CD8-positive, alpha-beta memory T cell (primary cell): Measurements from ENCODE around the gene MRPL45. TPM values are rescaled to one million over a fixed set of nuclear protein-coding genes. Genes with fewer than 3 reads are reported as not detected.
A peak's percentile ranks its signal among the peaks of the same experiment; 100 is the strongest.

Experiments used
- CTCF ChIA-PET: fragments of 350-600 bp; sonication (Branson Sonifier 250); formaldehyde crosslinking; loops from one replicate; lab custom pipeline; 2021; ENCODE audit warnings: antibody characterized with exemption; lab: Charles Lee
- POLR2A ChIA-PET: fragments of 350-600 bp; sonication (Branson Sonifier 250); formaldehyde crosslinking; loops from one replicate; lab custom pipeline; 2021; ENCODE audit warnings: antibody characterized with exemption; lab: Charles Lee
- DNase-seq, 5 donors: peaks; one replicate each; pipeline versions ENCODE4 v3.0.0 to v3.0.0-alpha.2; 2020 to 2022; ENCODE audit warnings: mixed read lengths in 1 of 5
- H3K27ac ChIP-seq: one replicate; pipeline ENCODE4 v1.7.0; 2013; ENCODE audit warnings: low read depth, mild to moderate bottlenecking, low read length, moderate library complexity
- H3K27me3 ChIP-seq: 2 replicates; pipeline ENCODE4 v1.7.0; 2013; ENCODE audit warnings: low read length, mild to moderate bottlenecking; ENCODE audit not compliant: insufficient read depth, poor library complexity, severe bottlenecking
- H3K36me3 ChIP-seq: 2 replicates; pipeline ENCODE4 v1.7.0; 2013; ENCODE audit warnings: mild to moderate bottlenecking, low read length, moderate library complexity; ENCODE audit not compliant: insufficient read depth
- H3K4me1 ChIP-seq: 2 replicates; pipeline ENCODE4 v1.7.0; 2013; ENCODE audit warnings: mild to moderate bottlenecking, low read length, moderate library complexity; ENCODE audit not compliant: insufficient read depth
- H3K4me3 ChIP-seq: 2 replicates; pipeline ENCODE4 v1.7.0; 2013; ENCODE audit warnings: mild to moderate bottlenecking, low read length
- H3K9me3 ChIP-seq: 2 replicates; pipeline ENCODE4 v1.7.0; 2013; ENCODE audit warnings: mild to moderate bottlenecking, low read length
- H3K27ac Mint-ChIP-seq, 8 donors: one replicate each; pipeline ENCODE4 v1.8.0; 2020 to 2021; ENCODE audit warnings: mixed read lengths in 8 of 8, mild to moderate bottlenecking in 6 of 8, inconsistent platforms in 3 of 8, moderate library complexity in 3 of 8
- H3K27me3 Mint-ChIP-seq, 2 donors: one replicate each; pipeline ENCODE4 v1.8.0; 2020 to 2021; ENCODE audit warnings: mixed read lengths in 2 of 2, mild to moderate bottlenecking in 1 of 2, moderate library complexity in 1 of 2
- H3K36me3 Mint-ChIP-seq, 3 donors: one replicate each; pipeline ENCODE4 v1.8.0; 2020 to 2021; ENCODE audit warnings: mixed read lengths in 3 of 3, inconsistent platforms in 1 of 3, mild to moderate bottlenecking in 1 of 3
- H3K4me1 Mint-ChIP-seq, 3 donors: one replicate each; pipeline ENCODE4 v1.8.0; 2020 to 2021; ENCODE audit warnings: mixed read lengths in 3 of 3, inconsistent platforms in 1 of 3, mild to moderate bottlenecking in 1 of 3
- H3K4me3 Mint-ChIP-seq, 7 donors: one replicate each; pipeline ENCODE4 v1.8.0; 2020 to 2021; ENCODE audit warnings: mixed read lengths in 7 of 7, mild to moderate bottlenecking in 6 of 7, moderate library complexity in 4 of 7, inconsistent platforms in 2 of 7
- H3K9me3 Mint-ChIP-seq, 5 donors: one replicate each; pipeline ENCODE4 v1.8.0; 2020 to 2022; ENCODE audit warnings: mixed read lengths in 5 of 5, mild to moderate bottlenecking in 3 of 5, moderate library complexity in 2 of 5, inconsistent platforms in 1 of 5
- polyA plus RNA-seq: library from polyadenylated mRNA; unstranded; fragments of 300-500 nt; fragmentation: Illumina TruSeq; gene quantifications from one replicate; pipeline ENCODE4 v1.2.3, GENCODE V29; 2021
- total RNA-seq, 2 experiments: library from RNA; stranded (reverse); gene quantifications; one replicate each; pipeline ENCODE4 v1.2.3, GENCODE V29; 2021

The MRPL45 gene
- total and polyA plus RNA-seq, 3 experiments from 2014 or later: 25.7 to 74.5 (median 70.0) TPM

DNA sequence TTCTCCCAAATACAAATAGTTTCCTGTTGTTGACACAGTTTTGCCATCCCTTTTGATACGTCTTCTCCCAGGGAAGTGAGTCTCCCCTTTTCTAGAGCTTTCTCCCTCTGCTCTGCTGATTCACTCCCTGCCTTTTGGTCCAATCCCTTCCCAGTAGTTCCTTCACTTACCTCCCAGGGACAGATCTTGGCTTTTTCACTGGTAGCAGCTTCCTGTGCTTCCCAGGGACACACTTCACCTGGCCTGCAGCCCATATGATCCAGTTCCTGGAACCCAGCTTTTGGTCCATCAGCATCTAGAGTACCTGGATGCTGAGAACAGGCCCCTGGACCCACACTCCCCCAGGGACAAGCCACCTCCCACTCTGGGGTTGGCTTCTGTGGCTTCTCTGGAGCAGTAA lies 31.0 kb downstream of the MRPL45 start:
- CTCF ChIA-PET: no interaction called here
- peaks cover 0 to 9% (median 0%) of the 10 kb centered on the region in 3 donors for H3K36me3 Mint-ChIP-seq
- peaks cover 2% of the 10 kb centered on the region for H3K36me3 ChIP-seq

DNA sequence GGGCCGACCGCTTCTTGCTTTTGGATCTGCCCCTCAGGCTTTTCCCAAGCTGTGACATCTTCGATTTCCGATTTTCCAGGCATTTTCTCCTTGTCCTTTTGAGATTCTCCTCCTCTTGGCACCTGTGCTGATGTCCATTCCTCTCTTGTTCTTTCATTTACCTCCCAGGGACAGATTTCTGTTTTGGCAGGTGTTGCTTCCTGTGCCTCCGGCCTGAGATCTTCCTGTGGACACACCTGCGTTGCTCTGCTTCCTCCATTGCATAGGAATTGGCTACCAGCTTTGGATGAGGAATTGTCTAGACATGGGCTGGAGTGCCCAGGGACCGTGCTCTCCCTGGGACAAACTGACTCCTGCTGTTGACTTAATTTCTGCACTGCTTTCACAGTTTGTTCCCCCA lies 31.7 kb downstream of the MRPL45 start:
- no peak overlapping the region for H3K27ac ChIP-seq
- Mint-ChIP-seq H3K27me3 (peaks cover 10 to 26% of the 10 kb centered on the region in 2 donors), H3K27ac (no peak overlapping the region), H3K36me3 (peaks cover 0 to 4% (median 0%) of the 10 kb centered on the region in 3 donors), H3K9me3 (peaks cover 0 to 1% (median 0%) of the 10 kb centered on the region in 5 donors), H3K4me1 (no peaks in the 10 kb centered on the region), H3K4me3 (no peak overlapping the region)
- no peak for DNase-seq
- no peak overlapping the region for H3K4me3 ChIP-seq
- no peaks in the 10 kb centered on the region for H3K4me1 ChIP-seq
- H3K36me3 ChIP-seq: no peaks in the 10 kb centered on the region
- ChIA-PET POLR2A (no interaction called here), CTCF (no interaction called here)
- no peaks in the 10 kb centered on the region for H3K9me3 ChIP-seq
- H3K27me3 ChIP-seq: peaks cover 5% of the 10 kb centered on the region

More for the DNA sequence above, 31.0 kb downstream of the MRPL45 start:
- Histone ChIP-seq H3K4me1 (no peaks in the 10 kb centered on the region), H3K27ac (no peak overlapping the region), H3K4me3 (no peak overlapping the region), H3K27me3 (peaks cover 5% of the 10 kb centered on the region), H3K9me3 (no peaks in the 10 kb centered on the region)
- DNase-seq: no peak
- no peak overlapping the region for H3K4me3 Mint-ChIP-seq
- H3K4me1 Mint-ChIP-seq: no peaks in the 10 kb centered on the region
- peaks cover 10 to 22% of the 10 kb centered on the region in 2 donors for H3K27me3 Mint-ChIP-seq
- H3K27ac Mint-ChIP-seq: no peak overlapping the region
- POLR2A ChIA-PET: no interaction called here
- no peaks in the 10 kb centered on the region for H3K9me3 Mint-ChIP-seq

DNA sequence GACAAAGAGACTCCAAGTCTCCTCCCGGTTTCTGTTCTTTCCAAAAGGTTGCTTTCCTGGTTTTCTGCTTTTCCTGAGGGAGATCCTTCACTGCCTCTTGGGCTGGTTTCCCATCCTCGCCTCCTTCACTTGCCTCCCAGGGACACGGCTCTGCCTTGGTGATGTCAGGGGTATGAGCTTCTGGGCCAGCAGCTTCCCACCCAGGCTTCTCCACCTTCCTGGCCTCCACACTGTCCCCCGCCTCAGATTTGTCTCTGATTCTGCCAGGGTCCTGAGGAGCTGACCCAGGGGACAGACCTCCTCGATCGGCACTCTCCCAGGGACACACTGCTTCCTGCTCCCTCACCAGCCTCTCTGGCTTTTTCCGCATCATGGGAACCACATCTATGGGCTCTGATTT lies 32.3 kb downstream of the MRPL45 start:
- Mint-ChIP-seq H3K27ac (peak overlapping the region in 1 of 8 donors; percentile 93), H3K36me3 (no peaks in the 10 kb centered on the region), H3K4me1 (no peaks in the 10 kb centered on the region), H3K9me3 (peaks cover 0 to 1% (median 0%) of the 10 kb centered on the region in 5 donors), H3K4me3 (no peak overlapping the region), H3K27me3 (peaks cover 10 to 32% of the 10 kb centered on the region in 2 donors)
- DNase-seq: no peak
- Histone ChIP-seq H3K4me1 (no peaks in the 10 kb centered on the region), H3K4me3 (no peak overlapping the region), H3K27ac (no peak overlapping the region), H3K36me3 (no peaks in the 10 kb centered on the region), H3K27me3 (peaks cover 5% of the 10 kb centered on the region), H3K9me3 (no peaks in the 10 kb centered on the region)
- CTCF ChIA-PET: no interaction called here
- POLR2A ChIA-PET: no interaction called here

DNA sequence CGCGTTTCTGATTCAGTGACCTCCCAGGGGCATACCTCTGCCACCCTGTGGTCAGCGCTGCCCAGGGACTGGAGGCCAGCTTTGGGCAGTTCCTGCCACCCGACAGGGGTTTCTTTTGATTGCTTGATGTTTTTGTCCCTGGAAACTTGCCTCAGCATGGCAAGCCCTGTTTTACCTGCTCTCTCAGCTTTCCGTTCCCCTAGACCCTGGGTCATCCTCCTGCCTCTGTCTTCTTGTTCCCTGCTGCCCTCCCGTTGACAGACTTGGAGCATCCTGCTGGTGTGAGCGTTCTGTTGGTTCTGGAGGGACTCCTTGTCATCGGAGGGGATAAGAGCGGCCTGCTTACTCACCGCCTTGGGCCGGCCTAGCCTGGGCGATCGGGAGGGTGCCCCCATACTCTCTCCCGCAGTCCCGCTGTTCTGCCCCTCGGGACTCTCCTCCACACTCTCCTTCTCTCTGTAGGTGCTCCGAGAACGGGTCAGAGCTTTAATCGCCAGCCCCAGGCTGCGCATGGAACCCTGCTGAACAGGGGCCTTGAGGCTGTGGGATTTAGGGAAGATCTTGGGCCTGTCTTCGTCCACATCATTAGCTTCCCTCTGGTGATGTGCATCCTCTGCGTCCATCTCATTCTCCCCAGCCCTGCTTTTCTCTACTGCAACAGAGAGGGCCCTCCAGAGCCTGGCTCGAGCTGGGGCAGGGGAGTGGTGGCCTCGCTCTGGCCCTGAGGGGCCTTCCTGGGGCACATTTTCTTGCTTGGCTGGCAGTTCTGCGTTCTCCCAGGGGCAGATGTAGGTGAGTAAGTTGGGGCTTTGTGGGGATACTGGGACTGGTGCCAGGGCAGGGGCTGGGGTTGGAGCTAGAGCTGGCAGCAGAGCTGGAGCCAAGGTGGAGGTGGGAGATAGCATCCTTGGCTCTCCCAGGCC lies 33.1 kb downstream of the MRPL45 start:
- H3K36me3 ChIP-seq: no peaks in the 10 kb centered on the region
- H3K4me1 ChIP-seq: no peaks in the 10 kb centered on the region
- ChIA-PET CTCF (interaction anchor here (1.6 kb wide), 1 partner anchor 7 kb away, joined by 3 read pairs; no protein-coding TSS in a partner anchor), POLR2A (no interaction called here)
- DNase-seq: no peak
- peaks cover 0 to 1% (median 0%) of the 10 kb centered on the region in 5 donors for H3K9me3 Mint-ChIP-seq
- no peak overlapping the region for H3K4me3 Mint-ChIP-seq
- peaks cover 10 to 35% of the 10 kb centered on the region in 2 donors for H3K27me3 Mint-ChIP-seq
- H3K27ac ChIP-seq: no peak overlapping the region
- H3K4me1 Mint-ChIP-seq: no peaks in the 10 kb centered on the region
- no peaks in the 10 kb centered on the region for H3K36me3 Mint-ChIP-seq
- peak overlapping the region in 1 of 8 donors; percentile 91 for H3K27ac Mint-ChIP-seq
- H3K9me3 ChIP-seq: no peaks in the 10 kb centered on the region
- H3K27me3 ChIP-seq: peaks cover 5% of the 10 kb centered on the region
- no peak overlapping the region for H3K4me3 ChIP-seq

DNA sequence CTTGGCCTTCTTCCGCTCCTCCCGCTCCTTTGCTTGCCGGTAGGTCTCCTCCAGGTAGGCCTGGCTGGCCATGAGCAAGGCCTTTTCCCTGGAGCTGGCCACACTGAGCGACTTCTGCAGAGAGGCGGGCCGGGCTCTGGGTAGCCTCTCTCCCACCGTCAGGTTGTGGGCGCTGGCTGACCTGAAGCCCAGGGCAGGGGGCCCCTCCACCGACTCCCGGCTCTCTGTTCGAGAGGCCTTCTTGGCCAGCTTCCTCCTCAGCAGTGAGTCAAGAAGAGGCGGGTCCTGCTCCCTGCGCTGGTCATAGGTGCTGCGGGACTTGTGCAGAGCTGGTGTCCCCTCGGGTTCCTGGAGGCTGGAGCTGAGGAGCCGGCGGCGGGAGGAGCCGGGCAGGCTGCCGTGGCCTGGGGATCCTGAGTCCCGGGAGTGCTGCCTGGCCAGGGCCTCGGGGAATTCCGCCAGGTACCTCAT lies 34.0 kb downstream of the MRPL45 start:
- no peak for DNase-seq
- Mint-ChIP-seq H3K27me3 (peaks cover 8 to 35% of the 10 kb centered on the region in 2 donors), H3K36me3 (no peaks in the 10 kb centered on the region), H3K4me3 (no peak overlapping the region), H3K27ac (no peak overlapping the region), H3K9me3 (peaks cover 0 to 1% (median 0%) of the 10 kb centered on the region in 5 donors), H3K4me1 (no peaks in the 10 kb centered on the region)
- Histone ChIP-seq H3K27me3 (peaks cover 5% of the 10 kb centered on the region), H3K9me3 (no peaks in the 10 kb centered on the region), H3K36me3 (no peaks in the 10 kb centered on the region), H3K4me3 (no peak overlapping the region), H3K27ac (no peak overlapping the region), H3K4me1 (no peaks in the 10 kb centered on the region)
- POLR2A ChIA-PET: no interaction called here
- CTCF ChIA-PET: interaction anchor here (1.2 to 1.6 kb wide), 2 partner anchors 8 to 15 kb away, joined by 3 read pairs; no protein-coding TSS in a partner anchor

DNA sequence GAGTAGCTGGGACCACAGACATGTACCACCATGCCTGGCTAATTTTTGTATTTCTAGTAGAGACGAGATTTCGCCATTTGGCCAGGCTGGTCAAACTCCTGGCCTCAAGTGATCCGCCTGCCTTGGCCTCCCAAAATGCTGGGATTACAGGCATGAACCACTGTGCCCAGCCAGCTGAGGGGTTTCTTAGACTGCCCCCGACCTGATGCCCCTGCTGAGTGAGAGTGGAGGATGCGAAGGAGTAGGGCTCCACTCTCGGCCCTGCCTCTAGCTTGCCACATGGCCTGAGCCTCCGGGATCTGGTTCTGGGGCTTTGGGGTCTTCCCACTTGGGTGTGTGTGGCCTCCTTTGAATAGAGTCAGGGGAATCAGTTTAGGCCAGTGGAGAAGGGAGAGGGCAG lies 35.8 kb downstream of the MRPL45 start:
- no peaks in the 10 kb centered on the region for H3K36me3 ChIP-seq
- Mint-ChIP-seq H3K36me3 (no peaks in the 10 kb centered on the region), H3K4me1 (no peaks in the 10 kb centered on the region), H3K27me3 (peaks cover 8 to 35% of the 10 kb centered on the region in 2 donors), H3K27ac (no peak overlapping the region), H3K4me3 (no peak overlapping the region), H3K9me3 (peaks cover 0 to 1% (median 0%) of the 10 kb centered on the region in 5 donors)
- no peak for DNase-seq
- CTCF ChIA-PET: interaction anchor here (1.4 to 1.9 kb wide), 2 partner anchors 10 to 82 kb away, joined by 5 to 6 read pairs; no protein-coding TSS in a partner anchor
- H3K27ac ChIP-seq: no peak overlapping the region
- peaks cover 5% of the 10 kb centered on the region for H3K27me3 ChIP-seq
- no peaks in the 10 kb centered on the region for H3K4me1 ChIP-seq
- no peak overlapping the region for H3K4me3 ChIP-seq
- POLR2A ChIA-PET: no interaction called here
- no peaks in the 10 kb centered on the region for H3K9me3 ChIP-seq

DNA sequence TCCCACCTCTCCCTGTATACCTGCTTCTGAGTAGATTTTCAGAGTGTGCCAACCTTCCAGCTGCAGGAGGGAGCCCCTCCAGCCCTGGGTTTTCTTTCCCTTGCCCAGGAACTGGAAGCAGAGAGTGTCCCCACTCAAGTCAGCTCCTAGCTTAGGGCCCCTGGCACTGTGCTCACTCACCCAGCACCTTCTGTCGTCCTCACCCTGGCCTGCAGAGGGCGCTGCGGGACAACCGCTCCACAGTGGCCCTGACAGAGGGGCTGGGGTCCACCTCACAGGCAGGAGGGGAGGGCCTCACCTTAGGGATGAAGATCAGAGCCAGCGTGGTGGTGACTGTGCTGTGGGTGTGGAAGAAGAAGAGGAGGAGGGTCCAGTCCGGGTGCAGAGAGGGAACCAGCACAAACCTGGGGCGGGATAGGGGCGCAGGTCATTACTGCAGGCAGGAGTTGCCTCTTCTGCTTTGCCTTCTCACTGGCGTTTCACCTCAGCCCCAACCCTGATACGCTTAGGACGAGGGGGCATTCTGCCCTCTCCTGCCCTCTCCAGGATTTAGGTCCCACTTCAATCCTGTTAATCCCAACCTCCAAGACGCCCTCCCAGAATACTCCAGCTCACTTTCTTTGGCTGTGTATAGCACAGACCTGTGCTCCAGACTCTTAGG lies 36.8 kb downstream of the MRPL45 start:
- Histone ChIP-seq H3K9me3 (no peaks in the 10 kb centered on the region), H3K4me1 (no peaks in the 10 kb centered on the region), H3K36me3 (no peaks in the 10 kb centered on the region), H3K27ac (no peak overlapping the region), H3K4me3 (no peak overlapping the region), H3K27me3 (peaks cover 5% of the 10 kb centered on the region)
- CTCF ChIA-PET: interaction anchor here (0.6 to 1.9 kb wide), 4 partner anchors 9 to 90 kb away, joined by 3 to 6 read pairs (median 4); no protein-coding TSS in a partner anchor
- DNase-seq: peak in 3 of 5 donors; percentile 4 to 24 (median 18)
- Mint-ChIP-seq H3K9me3 (peaks cover 0 to 1% (median 0%) of the 10 kb centered on the region in 5 donors), H3K27me3 (peaks cover 8 to 37% of the 10 kb centered on the region in 2 donors), H3K27ac (no peak overlapping the region), H3K36me3 (no peaks in the 10 kb centered on the region), H3K4me1 (no peaks in the 10 kb centered on the region), H3K4me3 (no peak overlapping the region)
- POLR2A ChIA-PET: no interaction called here
